GM12873 (cell line): Measurements from ENCODE around the gene APBA1.

Experiments
- TF ChIP-seq, protein P1 (sequence below): IDR thresholded peaks from 2 replicates; pipeline ENCODE4 v1.5.1; 2012; ENCODE audit warnings: low read depth, mild to moderate bottlenecking, moderate library complexity, low read length, control low read depth; ENCODE audit not compliant: insufficient read depth; ENCODE audit errors: missing control alignments

APBA1 gene

GRCh38 chr9:69559126-69559525, 113.0 kb downstream of the APBA1 start:
- TF ChIP-seq, protein P1, sequence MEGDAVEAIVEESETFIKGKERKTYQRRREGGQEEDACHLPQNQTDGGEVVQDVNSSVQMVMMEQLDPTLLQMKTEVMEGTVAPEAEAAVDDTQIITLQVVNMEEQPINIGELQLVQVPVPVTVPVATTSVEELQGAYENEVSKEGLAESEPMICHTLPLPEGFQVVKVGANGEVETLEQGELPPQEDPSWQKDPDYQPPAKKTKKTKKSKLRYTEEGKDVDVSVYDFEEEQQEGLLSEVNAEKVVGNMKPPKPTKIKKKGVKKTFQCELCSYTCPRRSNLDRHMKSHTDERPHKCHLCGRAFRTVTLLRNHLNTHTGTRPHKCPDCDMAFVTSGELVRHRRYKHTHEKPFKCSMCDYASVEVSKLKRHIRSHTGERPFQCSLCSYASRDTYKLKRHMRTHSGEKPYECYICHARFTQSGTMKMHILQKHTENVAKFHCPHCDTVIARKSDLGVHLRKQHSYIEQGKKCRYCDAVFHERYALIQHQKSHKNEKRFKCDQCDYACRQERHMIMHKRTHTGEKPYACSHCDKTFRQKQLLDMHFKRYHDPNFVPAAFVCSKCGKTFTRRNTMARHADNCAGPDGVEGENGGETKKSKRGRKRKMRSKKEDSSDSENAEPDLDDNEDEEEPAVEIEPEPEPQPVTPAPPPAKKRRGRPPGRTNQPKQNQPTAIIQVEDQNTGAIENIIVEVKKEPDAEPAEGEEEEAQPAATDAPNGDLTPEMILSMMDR: no peak

GRCh38 chr9:69556707-69557106, 115.5 kb downstream of the APBA1 start:
- TF ChIP-seq, protein P1: no peak

DNA sequence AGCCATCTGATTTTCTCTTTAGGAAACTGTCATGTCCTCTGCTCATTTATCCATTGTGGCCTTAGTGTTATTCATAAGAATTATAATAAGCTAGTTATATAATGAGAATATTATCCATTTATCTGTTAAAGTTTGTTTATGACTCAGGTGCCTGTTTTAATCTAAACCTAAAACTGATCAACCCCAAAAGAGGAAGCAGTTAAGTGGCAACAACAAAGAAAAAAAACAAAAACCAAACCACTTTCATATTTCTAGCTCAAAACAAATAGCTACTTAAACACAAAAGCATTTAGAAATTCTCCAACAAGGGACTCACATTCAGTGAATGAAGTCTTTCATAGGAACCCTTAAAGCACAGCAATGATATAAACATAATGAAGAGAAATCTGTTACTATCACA, 116.4 kb downstream of the APBA1 start:
- TF ChIP-seq, protein P1: no peak

DNA sequence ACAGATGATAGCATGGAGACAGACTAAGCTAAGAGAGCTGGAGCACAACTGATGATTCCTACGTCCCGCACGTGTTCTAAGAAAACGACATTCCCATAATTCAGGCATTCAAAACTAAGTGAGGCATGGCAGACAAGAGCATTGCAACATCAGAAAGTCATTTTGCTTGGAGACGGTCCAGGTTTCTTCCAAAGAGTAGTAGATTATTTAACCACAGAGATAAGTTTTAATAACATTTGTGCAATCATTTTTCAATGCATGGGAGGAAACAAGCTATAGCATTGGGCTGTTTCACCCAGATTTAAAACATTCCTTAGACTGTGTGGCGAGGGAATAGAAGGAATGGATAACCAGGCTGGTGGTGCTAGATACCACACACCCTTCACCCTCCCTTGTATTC, 117.2 kb downstream of the APBA1 start:
- TF ChIP-seq, protein P1: no peak

- TF ChIP-seq, protein P1: peak; percentile 78
Observed at GRCh38 chr9:69549310-69550202, 122.6 kb downstream of the APBA1 start.

GRCh38 chr9:69548681-69549080, 123.5 kb downstream of the APBA1 start:
- TF ChIP-seq, protein P1: no peak

DNA sequence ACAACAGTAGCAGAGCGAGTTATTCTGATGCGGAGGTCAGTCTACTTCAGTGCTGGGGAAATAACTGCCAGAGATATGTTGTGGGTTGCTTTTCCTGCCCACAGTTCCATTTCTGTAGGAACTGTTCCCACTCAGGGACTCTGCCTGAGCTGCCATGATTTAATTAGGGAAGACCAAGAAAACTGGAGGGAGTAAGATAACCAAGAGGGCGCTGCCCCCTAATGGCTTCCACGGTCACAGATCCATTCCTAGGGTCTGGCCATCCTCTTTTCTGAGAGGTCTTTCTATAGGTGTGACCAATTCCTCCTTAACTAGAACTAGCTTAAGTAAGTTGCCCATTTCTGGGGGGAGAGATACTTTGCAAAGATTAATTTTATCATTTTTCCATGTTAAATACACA, 125.9 kb downstream of the APBA1 start:
- TF ChIP-seq, protein P1: peak; percentile 5
